Measurements from ENCODE around the gene NDUFC1.
"Not testable (repeated sequence)": the region's sequence is repeated elsewhere in the genome, so short reads cannot be mapped to it uniquely, and the experiment has no call there.

NDUFC1 gene

DNA sequence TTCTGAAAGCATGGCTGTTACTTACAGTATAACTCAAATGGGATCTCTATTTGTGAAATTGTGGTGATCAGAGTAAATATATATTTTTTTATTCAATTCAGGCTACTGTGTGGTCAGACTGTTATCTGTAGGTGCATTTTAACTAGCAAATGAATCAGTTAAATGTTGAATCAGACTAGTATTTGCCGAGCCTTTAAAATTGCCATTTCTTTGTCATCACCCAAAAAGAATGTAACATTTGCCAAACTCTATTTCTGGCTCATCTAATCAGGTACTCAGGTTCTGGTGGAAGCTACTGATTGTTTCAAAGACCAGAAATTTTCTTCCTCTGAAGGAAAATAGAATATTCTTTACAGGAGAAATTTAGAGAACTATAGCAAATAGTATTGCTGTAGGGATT, 2.7 kb downstream of the NDUFC1 start:
- no peak for DNase-seq (ENCODE audit: low read depth in 2 of 2)

DNA sequence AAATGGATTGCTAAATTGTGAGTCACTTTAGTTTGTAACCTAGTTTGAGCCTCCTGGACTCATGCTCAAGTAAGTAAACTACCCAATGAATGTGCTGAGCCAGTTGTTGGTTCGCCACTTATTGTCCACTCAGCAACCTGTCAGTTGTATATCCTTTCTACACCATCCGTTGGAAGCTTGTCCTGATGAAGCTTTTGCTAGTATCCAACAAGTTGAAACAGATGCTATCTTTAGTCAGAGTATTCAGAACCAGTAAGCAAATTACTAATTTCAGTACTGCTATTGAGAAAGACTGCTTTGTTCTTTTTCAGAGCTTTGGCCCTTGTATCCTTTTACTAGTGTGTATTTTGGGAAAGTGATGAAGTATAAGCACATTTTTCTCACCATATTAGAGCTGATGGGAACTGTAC, 5.3 kb downstream of the NDUFC1 start:
- no peak for DNase-seq (ENCODE audit: low read depth in 2 of 2)

DNA sequence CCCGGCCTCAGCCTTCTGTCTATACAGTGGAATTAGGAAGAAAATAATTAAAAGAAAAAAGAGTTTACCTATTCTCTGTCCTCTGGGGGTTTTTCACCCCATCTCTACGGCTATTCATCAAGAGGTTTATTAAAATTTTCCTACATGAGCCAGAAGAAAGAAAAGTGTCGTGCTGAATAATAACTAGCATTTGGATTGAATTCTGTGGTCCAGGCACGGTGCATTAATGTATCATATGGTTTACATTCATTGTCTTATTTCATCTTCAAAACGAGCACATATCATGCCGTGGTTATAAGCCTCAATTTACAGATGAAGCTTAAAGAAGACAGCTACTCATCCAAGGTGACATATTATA, 6.4 kb downstream of the NDUFC1 start:
- DNase-seq (ENCODE audit: low read depth in 2 of 2), result no peak

DNA sequence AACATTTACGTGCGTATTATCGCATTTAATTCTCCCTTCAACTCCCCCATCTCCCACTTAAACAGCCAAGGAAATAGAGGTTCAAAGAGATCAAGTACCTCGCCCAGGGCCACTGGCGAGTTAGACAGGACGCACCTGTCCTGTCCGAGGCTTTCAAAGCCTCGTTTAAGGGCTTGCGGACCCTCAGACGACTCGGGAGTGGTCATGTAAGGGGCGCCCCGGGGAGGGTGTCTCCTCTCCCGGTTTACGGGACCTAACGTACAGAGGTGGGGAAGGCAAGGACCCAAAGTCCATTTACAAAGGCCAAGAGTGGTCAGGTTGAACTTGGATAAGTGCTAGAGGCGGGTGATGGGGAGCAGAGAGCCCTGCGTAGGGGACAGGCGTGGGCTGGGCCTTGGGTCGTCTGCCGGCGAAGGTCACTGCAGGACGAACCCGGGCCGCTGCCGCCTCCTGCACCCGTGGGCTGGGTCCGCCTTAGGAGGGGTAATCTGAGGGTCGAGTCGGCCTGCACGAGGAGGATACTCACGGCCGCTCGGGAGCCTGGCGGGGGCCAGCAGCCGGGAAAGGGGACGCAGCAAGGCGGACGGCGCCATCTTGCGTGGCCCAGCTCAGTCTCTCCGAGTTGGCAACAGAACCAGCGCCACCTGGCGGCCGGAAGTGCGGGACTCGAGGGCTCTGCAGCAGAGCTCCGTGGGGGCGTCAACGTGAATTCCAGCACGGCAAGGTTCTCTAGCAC, 6.9 kb downstream of the NDUFC1 start:
- DNase-seq (ENCODE audit: low read depth in 2 of 2), result peak; percentile 97 to 99

DNA sequence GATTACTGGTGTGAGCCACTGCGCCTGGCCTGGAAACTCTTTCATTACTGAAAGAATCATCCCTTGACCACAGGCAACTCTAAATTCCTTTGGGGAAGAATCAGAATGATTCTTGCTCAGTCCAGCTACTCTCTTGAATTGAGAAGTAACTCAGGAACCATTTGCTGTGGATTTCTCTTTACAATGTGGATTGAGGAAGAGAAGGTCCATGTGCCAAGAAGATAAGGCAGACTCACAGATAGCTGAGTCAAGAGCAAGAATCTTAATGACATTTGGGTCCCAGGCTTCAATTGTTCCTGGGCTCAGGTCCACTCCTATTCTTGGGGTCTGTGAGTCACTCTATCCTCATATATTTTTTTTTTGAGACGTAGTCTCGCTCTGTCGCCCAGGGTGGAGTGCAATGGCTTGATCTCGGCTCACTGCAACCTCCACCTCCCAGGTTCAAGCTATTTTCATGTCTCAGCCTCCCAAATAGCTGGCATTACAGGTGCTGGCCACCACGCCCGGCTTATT, 16.0 kb downstream of the NDUFC1 start:
- no peak for DNase-seq (ENCODE audit: low read depth in 2 of 2)

DNA sequence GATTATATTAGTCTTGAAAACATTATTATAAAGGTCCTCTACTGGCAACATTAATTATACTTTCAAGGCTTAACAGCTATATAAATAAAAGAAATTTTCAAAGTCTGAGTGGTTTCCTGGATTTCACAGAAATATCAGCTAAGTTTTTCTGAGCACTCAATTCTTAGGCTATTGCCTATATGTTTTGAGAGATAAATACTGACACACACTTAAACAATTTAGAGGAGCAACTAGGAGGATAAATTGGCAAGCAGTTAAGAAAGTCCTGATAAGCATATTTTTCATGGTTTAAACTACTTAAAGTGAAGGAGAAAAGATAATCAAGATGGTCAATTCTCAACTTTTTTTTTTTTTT, 19.6 kb downstream of the NDUFC1 start:
- no peak for DNase-seq (ENCODE audit: low read depth in 2 of 2)

DNA sequence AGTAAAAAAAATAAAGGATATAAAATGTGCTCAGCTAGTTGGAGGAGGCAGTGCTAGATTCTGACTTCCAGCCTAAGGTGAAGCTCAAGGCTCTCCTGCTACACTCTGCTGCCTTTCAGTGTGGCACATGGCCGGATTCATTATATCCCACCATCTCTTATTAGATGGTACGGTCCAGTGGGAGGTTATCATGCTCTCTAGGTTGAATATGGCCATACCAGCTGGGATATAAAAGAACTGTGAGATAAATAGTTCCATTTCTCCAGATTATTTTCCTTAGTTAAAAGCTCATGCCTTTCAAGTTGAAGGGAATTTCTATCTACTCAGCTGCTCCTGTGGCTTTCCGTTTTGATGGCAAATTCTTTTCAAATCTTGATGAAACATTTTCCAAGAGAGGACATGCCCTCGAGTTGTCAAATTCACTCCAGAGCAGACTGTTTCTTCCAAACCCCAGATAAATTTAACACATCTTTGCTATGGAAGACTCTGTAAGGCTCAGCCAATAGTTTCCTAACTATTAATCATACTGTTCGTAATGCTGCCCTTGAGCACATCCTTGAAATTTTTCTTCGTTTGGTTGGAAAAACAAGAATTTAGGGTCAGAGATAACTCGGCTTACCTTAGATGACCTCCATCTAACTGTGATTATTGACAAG, 20.1 kb downstream of the NDUFC1 start:
- DNase-seq (ENCODE audit: low read depth in 2 of 2), result no peak

DNA sequence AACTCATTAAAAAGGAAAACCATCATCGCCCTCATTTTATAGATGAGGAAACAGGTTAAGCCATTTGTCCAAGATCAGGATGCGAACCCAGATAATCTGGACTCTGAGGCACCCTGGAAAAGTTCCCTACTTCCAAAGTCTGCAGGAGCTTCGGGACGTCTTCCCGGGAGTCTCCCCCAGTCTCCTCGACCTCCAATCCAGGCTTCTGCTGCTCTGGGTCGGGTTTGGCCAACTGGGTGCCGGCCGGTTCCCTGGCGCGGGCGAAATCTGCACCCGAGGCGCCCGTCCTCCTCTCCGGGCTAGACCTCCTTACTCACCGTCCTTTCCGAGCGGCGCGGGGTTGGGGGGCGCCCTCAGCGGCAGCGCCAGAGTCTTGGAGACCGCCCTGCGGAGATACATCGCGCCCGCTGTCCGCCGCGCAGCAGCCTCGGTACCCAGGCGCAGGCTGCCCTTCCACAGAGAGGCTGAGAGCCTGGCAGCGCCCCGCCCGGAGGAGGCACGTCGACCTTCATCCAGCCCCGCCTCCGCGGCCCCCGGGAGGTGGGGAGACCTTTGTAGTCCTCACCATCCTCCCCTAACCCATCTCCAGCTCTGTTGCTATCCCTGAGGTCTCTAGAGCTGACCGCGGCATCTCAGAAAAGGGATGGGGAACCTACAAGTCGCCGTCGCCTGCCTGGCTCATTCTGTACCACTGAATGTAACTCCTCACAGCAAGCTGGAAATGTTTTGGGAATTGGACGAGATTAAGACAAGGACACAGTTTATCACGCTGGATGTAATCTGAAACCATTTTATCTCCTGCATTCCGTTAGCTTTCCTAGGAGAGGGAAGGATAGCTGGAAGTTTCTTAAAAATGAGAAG, 22.3 kb downstream of the NDUFC1 start, which contains the start of gene MGARP:
TSS of gene MGARP (minus strand) at position 466 of the 861 bp plus-strand sequence. CDS start at position 399, 67 bp downstream.
- peak in 1 of 2 donors; percentile 32 for DNase-seq (ENCODE audit: low read depth in 2 of 2)

DNA sequence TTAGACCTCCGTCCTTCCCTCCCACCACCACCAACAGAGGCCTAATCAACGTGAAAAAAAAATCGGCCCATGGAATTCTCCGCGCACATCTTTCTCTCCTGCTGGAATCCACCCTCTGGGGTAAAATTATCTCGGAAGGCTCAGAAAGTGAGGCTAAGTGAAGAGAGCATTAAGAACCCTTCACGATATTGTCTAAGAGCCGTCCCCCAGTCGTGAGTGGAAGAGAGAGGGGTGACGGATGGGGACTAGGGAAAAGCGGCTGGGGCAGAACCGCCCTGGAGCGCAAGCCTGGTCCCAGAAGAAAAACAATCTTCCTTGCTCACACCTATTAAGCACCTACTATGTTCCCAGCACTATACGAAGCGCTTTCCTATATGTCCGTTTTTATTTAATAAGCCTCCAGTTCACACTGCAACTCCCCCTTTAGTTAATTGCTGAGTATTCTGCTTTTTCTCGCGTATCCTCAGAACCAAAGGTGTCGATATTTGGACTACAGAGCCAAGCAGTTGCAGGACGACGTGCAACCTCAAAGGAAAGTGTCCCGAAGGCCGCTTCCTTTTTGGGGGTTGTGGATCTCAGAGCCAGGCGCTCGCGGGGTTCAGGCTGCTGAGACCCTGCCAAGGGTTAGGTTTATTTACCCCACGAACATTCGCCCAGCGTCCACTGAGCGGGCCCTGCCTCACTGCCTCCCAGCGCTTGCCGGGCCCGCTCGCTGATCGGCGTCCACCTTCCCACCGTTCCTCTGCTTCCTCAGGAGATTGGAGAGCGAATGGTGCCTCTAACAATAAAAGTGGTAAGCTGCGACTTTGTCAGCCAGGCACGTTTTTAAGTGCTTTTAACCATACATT, 23.1 kb downstream of the NDUFC1 start:
- DNase-seq (ENCODE audit: low read depth in 2 of 2), result no peak

DNA sequence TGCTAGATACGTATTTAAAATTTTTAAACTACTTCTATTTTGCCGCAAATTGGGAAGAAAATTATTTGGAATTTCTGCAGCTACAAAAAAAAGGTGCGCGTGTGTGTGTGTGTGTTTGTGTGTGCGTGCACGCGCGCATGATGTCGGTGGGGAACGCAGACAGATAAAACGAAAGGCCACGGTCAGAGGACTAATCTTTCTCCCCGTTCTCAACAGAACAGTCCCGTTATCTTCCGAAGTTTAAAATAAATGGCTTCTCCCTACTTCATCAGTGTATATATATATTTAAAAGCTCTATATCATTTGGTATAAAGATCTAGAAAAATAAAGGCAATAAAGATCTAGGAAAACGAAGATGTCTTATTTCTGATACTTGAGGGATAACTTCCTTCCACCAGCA, 23.8 kb downstream of the NDUFC1 start:
- DNase-seq (ENCODE audit: low read depth in 2 of 2), result no peak

DNA sequence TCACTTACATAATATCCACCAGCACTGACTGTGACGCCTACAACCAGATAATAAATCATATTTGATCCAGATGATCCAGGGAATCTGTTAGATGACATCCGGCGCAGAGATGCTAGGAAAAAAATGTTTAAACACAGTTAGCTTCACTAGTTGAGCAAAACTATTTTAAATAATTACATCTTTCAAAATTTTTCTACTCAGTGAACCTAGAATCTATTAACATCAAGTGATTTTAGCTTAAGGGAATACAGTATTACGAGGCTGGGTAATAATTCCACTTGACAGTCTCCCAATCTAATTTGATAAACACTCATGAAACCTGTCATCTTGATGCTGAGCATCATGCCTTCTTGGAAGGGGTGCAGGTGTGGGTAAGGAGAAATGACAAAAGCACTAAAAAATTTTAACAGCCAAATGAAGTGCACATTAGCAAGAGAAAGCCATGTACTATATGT, 27.0 kb downstream of the NDUFC1 start:
- no peak for DNase-seq (ENCODE audit: low read depth in 2 of 2)

DNA sequence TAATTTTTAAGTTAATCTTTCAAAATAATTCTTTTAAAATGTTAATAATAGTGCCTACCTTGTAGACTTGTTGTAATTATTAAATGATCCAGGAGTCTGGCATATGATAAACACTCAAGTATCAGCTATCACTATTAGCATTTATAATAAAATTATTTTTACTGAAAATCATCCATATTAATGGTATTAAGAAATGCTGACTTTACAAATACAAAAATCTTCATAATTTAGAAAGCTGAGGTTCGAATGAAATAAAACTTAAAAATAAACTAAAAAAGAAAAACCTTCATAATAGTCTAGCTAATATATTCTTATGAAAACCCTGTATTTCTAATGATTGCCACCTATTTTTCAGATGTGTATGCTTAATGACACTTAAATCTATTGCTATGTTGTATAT, 27.5 kb downstream of the NDUFC1 start:
- DNase-seq (ENCODE audit: low read depth in 2 of 2), result no peak

DNA sequence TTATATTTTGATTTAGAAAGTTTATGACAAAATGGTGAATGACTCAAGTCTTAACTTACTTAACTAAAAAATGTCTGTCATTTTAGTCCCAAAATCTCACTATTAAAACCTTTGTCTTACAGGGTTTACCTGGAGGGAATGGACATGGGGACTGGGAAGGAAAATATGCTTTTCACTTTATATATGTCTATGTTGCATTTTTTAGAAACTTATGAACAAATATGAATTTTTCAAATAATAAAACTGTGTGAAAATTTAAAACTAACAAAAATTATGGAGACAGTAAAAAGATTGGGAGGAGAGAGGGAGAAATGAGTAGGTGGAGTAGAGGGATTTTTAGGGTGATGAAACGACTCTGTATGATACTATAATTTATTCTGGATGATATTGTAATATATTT, 28.4 kb downstream of the NDUFC1 start:
- no peak for DNase-seq (ENCODE audit: low read depth in 2 of 2)

DNA sequence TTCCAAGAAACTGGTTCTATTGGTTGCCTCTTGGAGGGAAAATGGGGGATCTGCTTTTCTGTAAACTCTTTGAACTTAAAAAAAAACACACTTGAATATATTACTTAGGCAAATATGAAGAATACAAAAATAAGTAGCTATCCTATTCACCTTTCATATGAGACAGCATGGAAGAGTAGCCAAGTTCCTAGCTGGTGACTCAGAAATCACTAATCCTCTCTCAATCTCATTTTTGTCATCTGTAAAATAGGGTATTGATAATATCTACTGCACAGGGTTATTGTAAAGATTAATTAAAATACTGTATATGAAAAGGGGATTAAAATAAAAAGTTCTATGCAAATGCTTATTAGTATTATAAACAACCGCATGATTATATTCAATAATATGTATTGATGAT, 35.0 kb downstream of the NDUFC1 start:
- DNase-seq (ENCODE audit: low read depth in 2 of 2), result no peak

DNA sequence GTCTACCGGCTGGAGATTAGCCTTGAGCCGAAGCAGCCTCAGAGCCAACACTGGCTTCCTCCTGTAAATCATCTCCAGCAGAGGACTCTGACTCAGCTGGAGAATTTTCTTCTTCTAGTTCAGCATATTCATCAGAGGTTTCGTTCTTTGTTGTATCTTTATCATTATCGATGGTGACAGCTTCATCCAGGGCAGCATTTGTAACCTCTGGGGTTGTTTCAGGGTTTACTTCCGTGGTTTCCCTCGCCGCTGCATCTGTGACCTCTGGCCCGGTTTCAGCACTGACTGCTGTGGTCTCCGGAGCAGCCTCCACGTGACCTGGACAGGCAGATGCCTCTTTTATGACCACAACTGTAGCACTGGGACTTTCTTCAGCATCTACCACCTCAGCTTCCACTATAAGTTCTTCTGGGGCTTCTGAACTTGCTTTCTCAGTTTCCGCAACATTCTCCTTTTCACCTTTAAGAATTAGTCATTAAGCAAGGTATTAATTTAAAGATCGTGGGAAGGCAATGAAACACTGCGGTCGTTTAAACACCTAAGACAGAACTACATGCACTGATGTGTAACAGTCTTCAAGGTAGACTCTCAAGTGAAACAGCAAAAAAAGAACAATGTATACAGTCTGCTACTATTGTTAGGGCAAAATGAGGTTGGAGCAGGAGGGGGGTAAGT, 35.6 kb downstream of the NDUFC1 start:
- DNase-seq (ENCODE audit: low read depth in 2 of 2), result peak; percentile 66 to 83

DNA sequence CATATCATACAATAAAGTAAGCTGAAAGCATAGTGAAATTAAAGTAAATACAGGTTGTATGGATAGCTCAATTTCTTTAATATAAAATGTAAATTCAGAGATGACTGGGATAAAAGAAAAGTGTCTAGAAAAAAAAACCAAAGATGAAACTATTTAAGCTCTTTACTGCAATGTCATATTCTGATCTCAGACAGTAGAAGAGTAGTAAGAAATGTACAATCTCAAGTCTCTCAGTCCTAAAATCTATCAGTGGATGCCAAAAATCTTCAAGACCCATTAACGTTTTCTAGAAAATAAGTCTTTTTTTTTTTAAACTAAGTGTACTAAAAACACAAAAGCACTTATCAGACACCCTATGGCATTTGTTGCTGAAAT, 36.1 kb downstream of the NDUFC1 start:
- DNase-seq (ENCODE audit: low read depth in 2 of 2), result no peak

DNA sequence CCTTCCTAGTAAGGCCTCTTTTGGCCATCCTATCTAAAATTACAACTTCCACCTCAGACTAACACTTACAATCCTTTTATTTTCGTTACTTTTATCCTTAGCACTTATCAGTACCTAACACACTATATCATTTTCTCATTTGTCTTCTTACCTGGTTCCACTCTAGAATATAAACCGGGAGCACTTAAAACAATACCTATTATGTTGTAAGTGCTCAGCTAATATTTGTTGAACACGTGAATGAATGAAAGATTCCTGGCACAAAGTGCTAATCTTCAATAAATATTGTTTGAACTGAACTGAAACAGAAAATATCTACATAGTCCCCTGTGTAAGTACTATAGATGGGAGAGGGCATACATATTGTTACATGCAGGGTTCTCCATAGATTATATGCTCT, 36.6 kb downstream of the NDUFC1 start:
- no peak for DNase-seq (ENCODE audit: low read depth in 2 of 2)

DNA sequence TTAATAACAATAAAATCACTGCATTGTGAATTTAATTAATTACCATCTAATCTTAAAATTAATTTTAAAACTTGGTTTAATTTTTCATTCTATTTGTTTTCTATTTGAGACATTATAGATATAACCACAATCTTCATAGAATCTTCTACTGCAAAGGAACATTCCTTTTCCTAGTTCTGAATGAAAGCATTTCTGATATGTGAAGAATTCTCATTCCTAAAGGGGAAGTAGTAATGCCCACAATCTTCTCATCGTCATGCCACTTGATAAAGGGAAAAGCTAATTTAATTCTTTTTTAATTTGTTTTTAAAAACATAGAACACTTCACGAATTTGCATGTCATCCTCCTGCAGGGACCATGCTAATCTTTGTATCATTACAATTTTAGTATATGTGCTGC, 45.9 kb downstream of the NDUFC1 start:
- DNase-seq (ENCODE audit: low read depth in 2 of 2), result no peak

DNA sequence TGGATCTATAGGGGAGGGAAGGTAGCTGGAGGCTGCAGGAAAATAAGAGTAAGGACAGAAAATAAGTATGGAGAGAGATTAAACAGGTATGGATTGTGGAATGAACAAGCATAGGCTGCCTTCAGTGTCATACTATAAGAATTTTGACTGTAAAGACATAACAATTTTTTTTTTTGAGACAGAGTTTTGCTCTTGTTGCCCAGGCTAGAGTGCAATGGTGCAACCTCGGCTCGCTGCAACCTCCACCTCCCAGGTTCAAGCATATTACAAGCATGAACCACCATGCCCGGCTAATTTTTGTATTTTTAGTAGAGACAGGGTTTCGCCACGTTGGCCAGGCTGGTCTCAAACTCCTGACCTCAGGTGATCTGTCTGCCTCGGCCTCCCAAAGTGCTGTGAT, 46.7 kb downstream of the NDUFC1 start:
- not testable (repeated sequence) for DNase-seq (ENCODE audit: low read depth in 2 of 2)

DNA sequence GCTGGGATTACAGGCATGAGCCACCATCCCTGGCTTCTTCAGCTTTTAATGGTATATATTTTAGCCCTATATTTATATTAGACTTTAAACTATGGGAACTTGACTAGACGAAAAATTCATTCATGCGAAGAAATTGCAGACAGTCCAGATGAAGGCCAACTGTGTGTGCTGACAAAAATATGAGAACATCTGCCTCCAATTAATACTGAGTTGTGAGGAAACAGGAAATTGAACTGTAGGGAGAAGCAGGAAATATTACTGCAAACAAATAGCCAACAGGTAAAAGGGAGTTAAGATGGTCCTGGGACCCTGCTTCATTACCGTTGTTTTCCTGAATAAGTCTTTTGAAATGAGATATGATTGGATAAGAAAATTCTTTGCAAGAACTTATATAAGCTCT, 48.6 kb downstream of the NDUFC1 start:
- no peak for DNase-seq (ENCODE audit: low read depth in 2 of 2)

DNA sequence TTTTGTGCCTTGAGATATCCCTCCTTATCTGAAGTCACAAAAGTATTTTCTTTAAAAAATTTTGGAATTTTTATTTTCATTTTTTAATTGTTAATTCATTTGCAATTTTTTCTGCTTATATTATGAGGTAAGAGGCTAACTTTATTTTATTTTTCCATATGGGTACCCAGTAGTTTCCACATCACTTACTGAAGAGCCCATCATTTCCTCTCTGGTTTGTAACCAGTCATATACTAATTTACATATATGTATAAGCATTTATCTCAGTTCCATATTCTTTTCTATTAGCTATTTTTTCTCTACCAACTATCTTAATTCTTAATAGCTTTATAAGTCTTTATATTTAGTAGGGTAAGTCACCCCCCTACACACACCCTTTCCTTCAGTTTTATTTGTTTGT, 49.2 kb downstream of the NDUFC1 start:
- no peak for DNase-seq (ENCODE audit: low read depth in 2 of 2)

Data from stimulated activated CD4-positive, alpha-beta T cell treated with anti-CD3 and anti-CD28 coated beads, Interleukin-4, amount 100 ng/mL, for 48 hours (primary cell).